GM12872 (cell line): ENCODE measurements around the gene ZNF747.

ENCODE experiments used
- TF ChIP-seq, protein P1 (sequence below): IDR thresholded peaks from 3 replicates; pipeline ENCODE4 v1.5.1; 2011; ENCODE audit warnings: low read depth, mild to moderate bottlenecking, low read length, moderate library complexity; ENCODE audit not compliant: insufficient read depth

ZNF747 gene

DNA sequence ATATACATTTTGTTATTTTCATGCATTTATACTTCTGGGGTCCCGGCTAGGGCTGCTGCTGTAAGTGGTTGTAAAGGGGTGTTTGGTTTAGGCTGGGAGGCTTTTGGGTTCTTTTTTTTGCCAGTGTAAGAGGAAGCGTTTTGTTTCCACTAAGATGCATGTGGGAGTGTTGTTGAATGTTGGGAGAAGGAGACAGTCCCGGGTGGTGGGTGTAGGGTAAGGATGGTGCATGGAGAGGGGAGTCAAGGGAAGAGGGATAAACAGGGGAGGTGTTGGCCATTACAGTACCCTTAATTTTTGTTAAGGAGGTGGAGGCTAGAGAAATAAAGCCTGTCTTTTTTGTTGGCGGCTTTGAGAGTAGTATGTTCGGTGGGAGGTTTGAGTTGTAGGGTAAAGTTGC lies 8.4 kb upstream of the ZNF747 start:
- TF ChIP-seq, protein P1, sequence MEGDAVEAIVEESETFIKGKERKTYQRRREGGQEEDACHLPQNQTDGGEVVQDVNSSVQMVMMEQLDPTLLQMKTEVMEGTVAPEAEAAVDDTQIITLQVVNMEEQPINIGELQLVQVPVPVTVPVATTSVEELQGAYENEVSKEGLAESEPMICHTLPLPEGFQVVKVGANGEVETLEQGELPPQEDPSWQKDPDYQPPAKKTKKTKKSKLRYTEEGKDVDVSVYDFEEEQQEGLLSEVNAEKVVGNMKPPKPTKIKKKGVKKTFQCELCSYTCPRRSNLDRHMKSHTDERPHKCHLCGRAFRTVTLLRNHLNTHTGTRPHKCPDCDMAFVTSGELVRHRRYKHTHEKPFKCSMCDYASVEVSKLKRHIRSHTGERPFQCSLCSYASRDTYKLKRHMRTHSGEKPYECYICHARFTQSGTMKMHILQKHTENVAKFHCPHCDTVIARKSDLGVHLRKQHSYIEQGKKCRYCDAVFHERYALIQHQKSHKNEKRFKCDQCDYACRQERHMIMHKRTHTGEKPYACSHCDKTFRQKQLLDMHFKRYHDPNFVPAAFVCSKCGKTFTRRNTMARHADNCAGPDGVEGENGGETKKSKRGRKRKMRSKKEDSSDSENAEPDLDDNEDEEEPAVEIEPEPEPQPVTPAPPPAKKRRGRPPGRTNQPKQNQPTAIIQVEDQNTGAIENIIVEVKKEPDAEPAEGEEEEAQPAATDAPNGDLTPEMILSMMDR: no peak

DNA sequence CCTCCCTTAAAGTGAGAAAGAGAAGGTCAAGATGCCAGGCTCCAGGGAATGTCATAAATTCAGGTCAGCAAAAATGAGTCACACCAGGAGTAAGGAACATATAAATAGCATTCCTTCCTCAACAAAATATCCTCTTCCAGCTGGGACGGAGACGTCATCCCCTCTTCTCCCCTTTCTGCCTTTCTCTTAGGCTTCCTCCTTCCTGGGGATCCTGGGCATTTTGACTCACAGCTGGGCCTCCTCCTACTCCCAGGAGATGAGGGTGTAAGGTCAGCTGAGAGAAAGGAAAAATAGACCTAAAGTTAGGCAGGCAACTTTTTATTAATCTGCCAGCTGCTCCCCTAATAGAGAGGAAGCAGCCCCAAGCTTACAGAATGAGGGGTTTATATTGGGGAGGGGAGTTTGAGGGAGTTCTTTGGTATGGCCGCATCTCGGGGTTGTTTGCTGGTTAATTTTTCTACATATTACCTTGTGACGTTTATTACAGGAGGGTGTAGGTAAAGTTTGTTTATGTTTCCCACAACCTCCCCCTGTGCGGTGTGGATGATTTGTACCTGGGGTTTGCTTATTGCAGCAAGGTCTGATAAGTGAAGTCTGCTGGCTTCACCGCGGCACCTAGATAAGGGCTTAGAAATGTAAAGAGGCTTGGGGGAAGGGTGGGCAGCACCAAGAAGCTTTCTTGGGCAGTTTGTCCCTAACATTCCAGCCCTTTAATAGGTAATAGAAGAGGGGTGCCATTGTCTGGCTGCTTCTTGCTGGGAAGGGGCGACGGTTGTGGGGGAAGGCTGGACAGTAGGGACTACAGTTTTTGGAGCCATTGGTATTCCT lies 7.1 kb upstream of the ZNF747 start:
- TF ChIP-seq, protein P1: no peak

DNA sequence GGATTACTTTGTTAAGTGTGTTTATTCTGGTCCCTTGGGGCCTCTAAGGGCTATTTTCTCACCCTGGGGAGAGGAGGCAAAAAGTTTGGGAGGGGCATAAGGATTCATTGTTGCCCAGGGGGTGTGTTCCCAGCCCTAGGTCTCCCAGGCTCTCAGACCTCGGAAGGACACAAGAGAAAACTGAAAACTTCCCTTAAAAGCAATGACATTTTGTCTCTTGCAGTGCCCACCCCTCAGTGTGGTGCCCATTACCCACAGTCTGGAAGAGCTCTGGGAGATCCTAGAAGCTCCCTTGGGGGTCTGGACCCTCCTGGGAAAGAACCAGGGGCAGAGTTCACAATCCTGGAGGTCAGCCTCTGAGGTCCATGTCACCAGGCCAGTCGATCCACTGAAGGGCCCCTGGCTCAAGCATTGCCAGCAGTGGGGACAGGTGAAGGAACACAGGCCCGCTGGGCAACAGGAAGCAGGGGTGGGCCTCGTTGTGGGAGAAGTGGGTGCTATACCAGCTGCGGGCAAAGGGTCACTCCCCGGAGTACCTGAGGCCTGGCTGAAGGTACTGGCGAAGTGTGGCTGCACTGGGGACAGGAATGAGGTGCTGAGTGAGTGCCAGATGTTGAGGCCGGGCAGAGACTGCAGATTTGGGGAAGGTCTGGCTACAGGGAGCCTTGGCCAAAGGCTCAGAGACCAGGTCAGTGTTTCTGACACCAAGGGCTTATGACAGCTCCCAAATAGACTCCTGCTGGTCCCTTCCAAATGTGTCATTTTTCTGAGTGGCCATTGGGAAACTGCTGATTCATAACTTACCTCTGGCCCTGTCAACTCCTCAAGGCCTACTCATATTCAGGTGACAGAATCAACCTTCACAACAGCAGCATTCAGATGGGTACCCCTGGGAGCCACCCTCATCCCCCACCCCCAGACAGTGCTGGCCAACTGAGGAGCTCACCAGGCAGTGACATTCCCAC lies 4.6 kb upstream of the ZNF747 start:
- TF ChIP-seq, protein P1: no peak

DNA sequence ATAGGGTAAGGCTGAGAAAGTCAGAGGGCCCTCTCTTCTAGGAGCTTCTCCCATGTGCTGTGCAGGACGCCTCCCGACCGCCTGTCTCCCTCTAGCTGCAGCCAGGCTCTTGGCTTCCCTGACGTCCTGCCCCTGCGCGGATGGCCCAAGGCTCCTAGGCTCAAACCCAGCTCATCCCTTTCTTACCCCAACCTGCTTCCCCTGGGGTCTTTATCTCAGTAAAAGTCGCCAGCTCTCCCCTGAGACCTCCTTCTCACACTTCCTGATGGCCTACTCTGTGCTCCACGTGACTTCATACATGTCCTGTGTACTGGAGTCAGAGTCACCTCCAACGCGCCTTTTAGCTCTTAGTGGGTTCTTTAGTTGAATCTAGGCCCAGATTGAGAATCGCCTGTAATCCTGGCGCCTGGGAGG lies 1.1 kb upstream of the ZNF747 start:
- TF ChIP-seq, protein P1: peak; percentile 80

DNA sequence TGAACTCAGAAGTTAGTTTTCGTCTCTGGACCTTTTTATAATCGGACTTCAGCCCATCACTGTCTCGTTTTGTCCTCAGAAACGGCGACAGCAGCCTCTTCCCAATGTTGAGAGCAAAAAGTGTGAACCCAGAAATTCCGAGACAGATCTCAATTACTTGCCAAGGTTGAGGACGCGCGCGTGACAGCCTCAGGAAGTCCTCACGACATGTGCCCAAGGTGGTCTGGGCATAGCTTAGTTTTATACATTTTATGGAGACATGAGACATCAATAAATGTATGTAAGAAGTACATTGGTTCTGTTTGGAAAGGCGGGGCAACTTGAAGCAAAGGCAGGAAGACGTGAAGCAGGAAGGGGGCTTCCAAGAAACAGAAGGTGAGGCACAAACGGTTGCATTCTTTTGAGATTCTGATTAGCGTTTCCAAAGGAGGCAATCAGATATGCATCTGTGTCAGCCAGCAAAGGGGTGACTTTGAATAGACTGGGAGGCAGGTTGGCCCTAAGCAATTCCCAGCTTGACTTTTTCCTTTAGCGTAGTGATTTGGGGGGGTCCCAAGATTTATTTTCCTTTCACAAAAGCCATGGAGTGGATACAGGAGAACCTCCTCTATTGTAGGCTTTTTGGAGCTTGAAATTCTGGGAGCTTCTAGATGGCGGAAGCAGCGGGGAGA lies 583 bp upstream of the ZNF747 start:
- TF ChIP-seq, protein P1: no peak

DNA sequence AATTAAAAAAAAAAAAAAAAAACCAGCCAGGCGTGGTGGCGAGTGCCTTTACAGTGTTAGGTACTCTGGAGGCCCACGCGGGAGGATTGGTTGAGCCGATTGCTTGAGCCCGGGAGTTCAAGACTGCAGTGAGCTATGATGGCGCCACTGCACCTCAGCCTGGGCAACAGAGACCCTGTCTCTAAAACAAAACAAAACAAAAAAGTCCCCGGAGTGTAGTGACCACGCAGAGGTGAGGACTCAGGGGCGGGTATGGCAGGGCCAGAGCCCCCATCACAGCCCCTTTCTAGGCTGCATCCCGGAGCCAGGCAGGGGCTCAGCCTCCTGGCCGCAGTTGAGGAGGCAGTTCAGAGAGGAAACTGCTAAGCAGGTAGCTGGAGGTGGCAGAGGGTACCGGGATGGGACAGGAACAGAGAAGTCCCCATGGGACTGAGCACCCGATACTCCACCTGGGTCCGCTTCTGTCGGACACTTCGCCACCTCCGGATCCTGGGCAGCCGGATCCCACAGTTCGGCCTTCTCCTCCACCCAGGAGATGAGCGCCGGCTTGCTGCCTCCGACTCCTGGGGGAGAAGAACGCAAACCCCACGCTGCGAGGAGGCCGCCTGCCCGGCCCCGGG lies 800 bp downstream of the ZNF747 start:
- TF ChIP-seq, protein P1: no peak

DNA sequence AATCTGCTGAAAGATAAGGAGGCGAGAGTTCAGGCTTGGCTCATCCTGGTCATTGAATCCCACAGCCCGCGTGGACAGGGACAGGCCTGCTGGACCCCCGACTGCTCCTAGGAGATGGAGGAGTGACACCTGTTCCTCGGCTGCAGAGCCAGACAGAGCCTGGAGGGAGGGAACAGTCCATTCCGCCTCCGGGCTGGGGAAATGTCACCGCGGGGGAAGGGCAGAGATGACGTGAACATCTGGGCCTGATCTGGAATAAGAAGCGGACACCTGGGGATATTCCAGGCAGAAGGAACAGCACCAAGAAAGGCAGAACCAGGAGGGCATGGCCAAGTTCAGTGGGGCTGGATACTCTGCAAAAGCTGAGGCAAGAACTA lies 1.5 kb downstream of the ZNF747 start:
- TF ChIP-seq, protein P1: no peak
